ENCODE results near the gene WDR90. TPM values are rescaled to one million over a fixed set of nuclear protein-coding genes. Genes with fewer than 3 reads are reported as not detected.
A peak's percentile ranks its signal among the peaks of the same experiment; 100 is the strongest.

WDR90 gene
- total RNA-seq, result 75.9 to 86.9 TPM (median 77.2 TPM) in 3 replicates

- Mint-ChIP-seq H3K27ac (peak within 1 kb of the TSS; percentile 91), H3K4me3 (peak within 1 kb of the TSS; percentile 75), H3K9me3 (no peaks in the 10 kb centered on the region), H3K27me3 (ENCODE audit: low read depth) (no peaks in the 10 kb centered on the region), H3K4me1 (peaks cover 13% of the 10 kb centered on the region), H3K36me3 (no peaks in the 10 kb centered on the region)
- no peak for TF ChIP-seq CTCF (IDR thresholded peaks at IDR 0.05; ENCODE audit: unreplicated experiment)
- DNase-seq (ENCODE audit: low spot score in 2 of 2, unreplicated experiment in 2 of 2), result peak; percentile 84 to 88
Observed at GRCh38 chr16:648781-649589, at the start of gene WDR90. Gene WDR90, plus strand, starts transcription at chr16:649365. Its CDS starts 52 bp downstream, at chr16:649417.

DNA sequence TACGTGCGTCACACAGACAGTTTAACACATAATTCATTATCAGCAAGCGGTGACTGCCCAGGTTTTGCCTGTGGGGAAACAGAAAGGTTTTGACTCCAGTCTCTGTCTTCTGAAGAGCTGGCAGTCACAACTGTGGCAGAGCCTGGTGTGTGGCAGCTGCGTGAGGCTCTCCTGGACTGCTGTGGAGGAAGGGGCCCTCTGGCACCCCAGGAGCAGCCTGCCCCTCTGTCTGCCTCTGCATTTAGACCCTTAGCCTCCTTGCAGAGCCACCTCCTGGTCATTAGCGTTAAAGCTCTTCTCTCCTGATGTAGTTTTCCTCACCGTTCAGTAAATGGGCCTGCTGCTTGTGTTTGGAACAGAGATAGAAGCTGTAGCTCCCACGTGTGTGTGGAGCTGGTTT, 48.4 kb upstream of the WDR90 start:
- no peak for TF ChIP-seq CTCF (IDR thresholded peaks at IDR 0.05; ENCODE audit: unreplicated experiment)
- Mint-ChIP-seq H3K27ac (no peak overlapping the region), H3K4me3 (no peak overlapping the region), H3K4me1 (no peaks in the 10 kb centered on the region), H3K36me3 (peaks cover 28% of the 10 kb centered on the region), H3K9me3 (peaks cover 4% of the 10 kb centered on the region), H3K27me3 (ENCODE audit: low read depth) (no peaks in the 10 kb centered on the region)
- DNase-seq (ENCODE audit: low spot score in 2 of 2, unreplicated experiment in 2 of 2), result no peak

- Mint-ChIP-seq H3K4me1 (no peaks in the 10 kb centered on the region), H3K36me3 (peaks cover 18% of the 10 kb centered on the region), H3K27ac (no peak overlapping the region), H3K9me3 (peaks cover 4% of the 10 kb centered on the region), H3K4me3 (no peak overlapping the region), H3K27me3 (ENCODE audit: low read depth) (no peaks in the 10 kb centered on the region)
- no peak for DNase-seq (ENCODE audit: low spot score in 2 of 2, unreplicated experiment in 2 of 2)
- no peak for TF ChIP-seq CTCF (IDR thresholded peaks at IDR 0.05; ENCODE audit: unreplicated experiment)
Observed at GRCh38 chr16:603933-604332, 45.2 kb upstream of the WDR90 start.

DNA sequence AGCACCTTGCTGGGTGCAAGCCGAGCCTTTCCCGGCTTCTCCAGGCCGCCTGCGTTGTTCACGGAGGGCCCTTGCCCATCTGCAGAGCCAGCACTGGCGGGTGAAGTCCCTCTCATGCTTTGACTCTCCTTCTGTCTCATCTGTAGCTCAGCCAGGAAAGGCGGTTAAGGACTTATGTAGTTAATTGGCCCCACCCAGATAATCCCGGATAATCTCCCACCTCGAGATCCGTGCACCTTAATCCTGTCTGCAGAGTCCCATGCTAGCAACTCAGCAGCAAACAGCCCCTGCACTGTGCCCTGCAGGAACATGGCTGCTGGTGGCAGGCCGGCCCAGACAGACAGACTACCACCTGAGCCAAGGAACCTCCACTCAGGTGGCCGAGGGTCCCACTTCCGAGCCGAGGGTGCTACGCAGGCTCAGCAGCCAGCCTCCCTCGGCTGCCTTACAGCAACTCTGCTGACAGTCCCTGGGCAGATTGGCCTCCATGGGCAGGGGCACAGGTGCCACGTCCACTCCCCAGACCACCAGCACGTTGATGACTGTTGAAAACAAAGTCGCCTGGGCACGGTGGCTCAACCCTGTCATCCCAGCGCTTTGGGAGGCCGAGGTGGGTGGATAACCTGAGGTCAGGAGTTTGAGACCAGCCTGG, 42.4 kb upstream of the WDR90 start:
- Mint-ChIP-seq H3K4me1 (peaks cover 2% of the 10 kb centered on the region), H3K27ac (no peak overlapping the region), H3K36me3 (peaks cover 15% of the 10 kb centered on the region), H3K4me3 (no peak overlapping the region), H3K27me3 (ENCODE audit: low read depth) (no peaks in the 10 kb centered on the region), H3K9me3 (peaks cover 4% of the 10 kb centered on the region)
- DNase-seq (ENCODE audit: low spot score in 2 of 2, unreplicated experiment in 2 of 2), result no peak
- no peak for TF ChIP-seq CTCF (IDR thresholded peaks at IDR 0.05; ENCODE audit: unreplicated experiment)

DNA sequence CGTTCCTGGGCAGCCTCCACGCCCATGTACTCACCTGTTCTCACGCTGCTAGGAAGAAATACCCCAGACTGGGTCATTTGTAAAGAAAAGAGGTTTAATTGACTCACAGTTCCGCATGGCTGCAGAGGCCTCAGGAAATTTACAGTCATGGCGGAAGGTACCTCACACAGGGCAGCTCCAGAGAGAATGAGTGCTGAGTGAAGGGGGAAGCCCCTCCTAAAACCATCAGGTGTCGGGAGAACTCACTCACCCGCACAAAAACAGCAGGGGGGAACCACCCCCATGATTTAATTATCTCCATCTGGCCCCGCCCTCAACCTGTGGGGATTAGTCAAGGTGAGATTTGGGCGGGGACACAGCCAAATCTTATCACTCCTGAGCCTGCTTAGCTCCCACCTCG, 41.1 kb upstream of the WDR90 start:
- Mint-ChIP-seq H3K27ac (no peak overlapping the region), H3K9me3 (peaks cover 4% of the 10 kb centered on the region), H3K36me3 (peaks cover 13% of the 10 kb centered on the region), H3K4me1 (peaks cover 2% of the 10 kb centered on the region), H3K27me3 (ENCODE audit: low read depth) (no peaks in the 10 kb centered on the region), H3K4me3 (no peak overlapping the region)
- DNase-seq (ENCODE audit: low spot score in 2 of 2, unreplicated experiment in 2 of 2), result no peak
- TF ChIP-seq CTCF (IDR thresholded peaks at IDR 0.05; ENCODE audit: unreplicated experiment), result no peak

All from mesothelial cell of epicardium (in vitro differentiated cells).